Fibroblast of the conjunctiva (primary cell): ENCODE results near the gene MYO7B.

Experiments used
- DNase-seq: peaks from one replicate; pipeline ENCODE4 v3.0.0-alpha.2; 2010; ENCODE audit warnings: low read depth

Gene MYO7B

DNA sequence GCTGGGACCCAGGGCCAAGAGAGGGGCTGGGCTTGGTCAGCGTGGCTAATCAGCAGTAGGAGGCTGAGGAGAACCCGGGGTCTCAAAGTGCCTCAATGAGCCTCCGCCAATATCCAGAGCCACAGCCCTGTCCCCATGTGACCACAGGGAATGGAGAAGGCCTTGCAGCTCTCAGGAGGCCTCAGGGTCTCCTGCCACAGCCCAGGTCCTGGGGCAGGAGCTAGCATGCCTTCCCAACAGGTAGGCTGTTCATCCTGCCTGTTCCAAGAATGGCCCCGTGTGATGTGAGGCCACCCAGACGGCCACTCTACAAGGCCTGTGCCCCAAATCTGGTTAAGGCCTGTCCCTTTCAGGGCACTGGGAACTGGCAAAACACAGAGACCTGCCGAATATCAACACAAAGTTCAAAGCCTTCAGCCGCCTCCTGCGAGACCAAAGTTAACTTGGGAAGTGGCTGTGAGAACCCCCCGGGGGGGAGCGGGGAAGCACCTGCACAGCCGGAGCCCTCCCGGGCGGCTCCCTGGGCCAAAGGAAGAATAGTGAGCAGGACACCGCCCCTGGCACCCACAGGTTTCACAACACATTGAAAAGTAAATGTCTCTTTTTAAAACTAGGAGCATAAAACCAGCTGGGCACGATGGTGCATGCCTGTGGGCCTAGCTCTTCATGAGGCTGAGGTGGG lies 144.3 kb downstream of the MYO7B start:
- DNase-seq, result no peak

DNA sequence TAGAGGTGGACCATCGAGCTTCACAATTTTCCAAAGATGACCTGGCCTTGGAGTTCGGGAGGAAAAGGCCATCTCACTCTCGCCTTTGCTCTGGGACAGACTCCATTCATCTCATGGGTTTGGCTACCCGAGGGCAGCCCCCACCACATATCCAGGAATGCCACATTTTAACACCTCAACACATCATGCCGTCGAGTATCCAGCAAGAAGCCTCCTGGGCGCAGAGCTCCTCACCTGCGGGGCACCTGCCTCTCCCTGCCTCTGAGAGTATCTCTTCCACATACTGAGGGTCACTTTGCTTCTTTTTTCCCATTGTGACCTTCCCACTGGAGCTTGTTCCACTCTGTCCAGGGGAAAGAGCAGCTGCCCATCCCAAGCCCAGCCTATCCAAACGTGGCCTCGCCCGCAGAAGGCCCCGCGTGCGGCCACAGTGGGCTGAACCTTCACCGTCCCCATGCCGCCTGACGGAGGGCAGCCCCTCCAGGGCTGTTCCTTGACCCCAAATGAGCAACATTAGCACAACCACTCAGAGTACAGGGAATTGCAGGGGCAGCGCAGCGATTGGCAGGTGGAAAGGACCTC lies 145.3 kb downstream of the MYO7B start:
- DNase-seq, result no peak

DNA sequence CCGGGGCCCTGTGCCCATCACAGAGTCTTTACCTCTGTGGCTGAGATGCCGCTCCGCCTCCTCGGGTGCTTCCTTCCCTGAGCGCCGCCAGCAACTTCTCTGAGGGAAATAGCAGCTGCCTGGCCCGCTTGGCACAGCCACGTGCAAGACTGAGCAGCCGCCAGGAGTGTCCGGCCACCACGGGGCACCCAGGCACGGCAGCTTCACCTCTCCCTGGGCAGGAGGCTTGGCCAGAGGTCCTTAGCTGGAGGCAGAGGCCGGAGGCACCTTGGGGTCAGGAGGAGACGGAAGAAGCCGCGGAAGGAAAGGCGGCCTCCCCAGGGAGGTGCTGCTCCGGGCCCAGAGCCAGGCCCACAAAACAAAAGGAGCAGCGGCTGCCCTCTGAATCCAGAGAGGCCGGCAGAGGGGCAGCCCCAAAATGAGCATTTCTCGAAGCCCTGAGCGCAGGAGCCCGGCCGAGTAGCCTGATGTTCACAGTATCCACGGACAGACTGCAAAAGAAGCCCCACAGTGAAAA lies 145.9 kb downstream of the MYO7B start:
- no peak for DNase-seq

DNA sequence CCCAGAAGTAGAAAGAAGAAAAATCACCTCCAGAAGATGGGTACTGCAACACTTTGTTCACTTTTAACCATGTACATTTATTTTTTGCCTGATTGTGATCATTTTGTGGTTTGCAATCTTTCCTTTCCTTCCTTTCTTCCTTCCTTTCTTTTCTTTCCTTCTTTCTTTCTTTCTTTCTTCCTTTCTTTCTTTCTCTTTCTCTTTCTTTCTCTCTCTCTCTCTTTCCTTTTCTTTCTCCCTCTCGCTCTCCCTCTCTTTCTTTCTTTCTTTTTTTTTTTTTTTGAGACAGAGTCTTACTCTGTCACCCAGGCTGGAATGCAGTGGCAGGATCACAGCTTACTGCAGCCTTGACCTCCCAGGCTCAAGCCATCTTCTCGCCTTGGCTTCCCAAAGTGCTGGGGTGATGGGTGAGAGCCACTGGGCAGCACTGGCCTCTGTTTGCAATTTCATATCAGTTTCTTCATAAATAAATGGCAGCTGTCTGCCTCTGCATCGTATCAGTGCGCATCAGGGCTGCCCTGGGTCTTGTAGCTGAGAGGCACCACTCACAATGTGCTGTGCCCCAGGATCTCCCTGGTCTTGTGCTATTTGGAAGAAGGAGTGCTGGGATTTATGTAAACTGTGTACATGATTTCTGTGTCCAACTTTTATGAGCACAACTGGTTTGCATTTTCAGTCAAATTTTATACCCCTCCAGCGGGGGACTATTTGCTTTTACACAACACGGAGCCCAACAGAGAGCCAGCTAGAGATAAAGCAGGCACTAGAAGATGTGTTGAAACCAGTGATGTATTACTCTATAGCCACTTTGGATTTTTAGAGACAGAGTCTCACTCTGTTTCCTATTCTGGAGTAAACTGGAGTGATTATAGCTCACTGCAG lies 146.7 kb downstream of the MYO7B start:
- DNase-seq, result no peak

DNA sequence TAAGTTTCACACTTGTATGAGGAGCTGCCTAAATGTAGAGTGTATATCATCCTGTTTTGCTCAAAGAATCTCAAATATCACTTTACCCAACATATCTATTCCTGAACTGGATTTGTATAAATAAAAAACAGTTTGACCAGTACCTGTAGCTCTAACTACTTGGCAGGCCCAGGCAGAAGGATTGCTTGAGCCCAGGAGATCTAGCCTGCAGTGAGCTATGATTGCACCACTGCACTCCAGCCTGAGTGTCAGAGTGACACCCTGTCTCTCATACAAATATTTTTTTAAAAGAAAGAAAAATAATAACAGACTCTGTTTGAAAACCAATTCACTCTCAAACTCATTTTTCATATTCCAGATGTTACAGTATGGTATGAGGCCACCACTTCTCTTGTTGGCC lies 147.6 kb downstream of the MYO7B start:
- DNase-seq, result no peak

DNA sequence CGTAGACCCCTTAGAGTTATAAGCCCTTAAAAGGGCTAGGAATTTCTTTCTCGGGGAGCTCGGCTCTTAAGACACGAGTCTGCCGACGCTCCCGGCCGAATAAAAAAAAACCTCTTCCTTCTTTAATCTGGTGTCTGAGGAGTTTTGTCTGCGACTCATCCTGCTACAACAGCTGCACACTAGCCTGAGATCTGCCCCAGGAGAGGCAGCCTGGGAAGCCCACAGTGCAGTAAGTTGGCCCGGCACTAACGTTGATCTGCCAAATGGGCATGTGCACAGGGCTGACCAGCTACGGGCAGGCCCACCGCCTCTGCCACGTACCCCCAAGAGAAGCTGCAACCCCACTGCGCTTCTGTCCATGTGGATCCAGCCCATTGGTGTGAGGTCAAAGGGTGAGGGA lies 148.3 kb downstream of the MYO7B start:
- no peak for DNase-seq

DNA sequence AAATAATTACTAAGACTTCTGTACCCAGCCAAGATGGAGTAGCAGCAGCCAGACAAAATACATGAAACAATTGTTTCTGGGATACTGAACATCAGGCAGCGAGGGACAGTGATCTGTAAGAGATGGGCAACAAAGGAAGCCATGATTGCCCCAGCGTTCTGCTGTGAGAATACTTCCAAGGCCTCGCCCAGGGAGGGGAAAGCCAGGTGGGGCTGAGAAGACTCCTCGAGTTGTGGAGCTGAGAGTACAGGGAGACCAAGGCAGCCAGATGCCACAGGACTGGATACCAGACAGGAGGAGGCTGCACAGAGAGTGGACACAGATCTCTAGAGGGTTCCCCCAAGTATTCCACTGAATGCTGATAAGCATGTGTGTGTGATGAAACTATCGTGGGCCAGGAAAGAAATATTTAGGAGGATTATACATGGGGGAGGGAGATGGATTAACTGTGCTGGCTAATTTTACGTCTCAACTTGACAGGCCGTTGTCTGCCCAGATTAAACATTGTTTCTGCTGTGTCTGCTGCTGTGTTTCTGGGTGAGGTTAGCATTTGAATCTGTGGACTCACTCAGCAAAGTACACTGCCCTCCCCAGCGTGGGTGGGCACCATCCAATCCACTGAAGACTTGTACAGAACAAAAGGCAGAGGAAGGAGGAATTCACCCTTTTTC lies 150.1 kb downstream of the MYO7B start:
- no peak for DNase-seq
